Measurements from ENCODE around the gene EDEM2.

Gene EDEM2

DNA sequence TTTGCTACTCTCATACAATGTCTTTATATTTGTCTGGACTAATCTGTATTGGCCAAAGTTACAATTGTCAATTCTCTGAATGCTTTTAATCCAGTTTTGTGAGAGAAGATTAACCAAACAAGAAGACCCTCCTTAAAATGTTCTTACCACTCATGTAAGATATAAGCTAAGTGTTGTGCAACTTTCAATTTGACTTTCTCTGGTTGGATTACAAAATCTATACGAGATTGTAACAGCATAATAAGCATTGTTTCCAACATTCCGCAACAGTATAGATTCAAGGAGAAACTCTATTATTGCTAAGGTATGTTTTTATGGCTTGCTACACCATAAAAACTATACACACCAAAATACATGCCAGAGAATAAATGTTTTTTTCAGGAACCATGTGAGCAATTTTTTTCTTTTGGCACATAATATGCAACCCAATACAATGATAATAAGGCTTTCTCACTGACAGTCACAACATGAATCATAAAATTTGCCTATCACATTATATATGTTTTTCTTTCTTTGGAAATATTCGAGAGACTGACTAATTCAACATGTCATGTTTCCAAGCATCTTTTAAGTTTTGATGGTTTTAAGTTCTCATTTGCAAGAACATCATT is 42.3 kb downstream of the EDEM2 start:
- Histone ChIP-seq H3K4me3 (ENCODE audit: low read depth, low read length) (no peak overlapping the region), H3K36me3 (ENCODE audit: control insufficient read depth, insufficient read depth, low read length) (no peaks in the 10 kb centered on the region), H3K27ac (ENCODE audit: low read depth, low read length) (no peak overlapping the region), H3K4me1 (ENCODE audit: control insufficient read depth, insufficient read depth, low read length) (no peaks in the 10 kb centered on the region), H3K27me3 (ENCODE audit: control insufficient read depth, insufficient read depth, low read length) (no peaks in the 10 kb centered on the region), H3K9ac (ENCODE audit: low read length) (no peak overlapping the region), H3K9me3 (ENCODE audit: control insufficient read depth, insufficient read depth, low read depth, low read length) (no peaks in the 10 kb centered on the region)

DNA sequence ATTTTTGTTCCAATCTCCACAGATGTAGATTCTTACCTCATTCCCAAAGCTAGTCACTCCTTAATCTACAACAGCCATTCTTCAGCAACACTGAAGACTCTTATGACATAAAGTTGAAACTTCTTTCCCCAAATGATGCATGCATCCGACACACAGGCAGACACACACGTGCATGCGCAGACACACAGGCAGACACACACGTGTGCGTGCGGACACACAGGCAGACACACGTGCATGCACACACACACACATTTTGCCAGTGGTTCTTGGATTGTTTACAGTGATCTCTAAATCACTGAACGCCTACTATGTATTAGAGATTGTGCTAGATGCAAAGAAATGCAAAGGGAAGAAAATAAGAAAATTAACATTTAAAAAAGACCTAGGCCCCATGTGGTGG is 45.5 kb downstream of the EDEM2 start:
- Histone ChIP-seq H3K36me3 (ENCODE audit: control insufficient read depth, insufficient read depth, low read length) (no peaks in the 10 kb centered on the region), H3K9ac (ENCODE audit: low read length) (no peak overlapping the region), H3K4me1 (ENCODE audit: control insufficient read depth, insufficient read depth, low read length) (no peaks in the 10 kb centered on the region)

DNA sequence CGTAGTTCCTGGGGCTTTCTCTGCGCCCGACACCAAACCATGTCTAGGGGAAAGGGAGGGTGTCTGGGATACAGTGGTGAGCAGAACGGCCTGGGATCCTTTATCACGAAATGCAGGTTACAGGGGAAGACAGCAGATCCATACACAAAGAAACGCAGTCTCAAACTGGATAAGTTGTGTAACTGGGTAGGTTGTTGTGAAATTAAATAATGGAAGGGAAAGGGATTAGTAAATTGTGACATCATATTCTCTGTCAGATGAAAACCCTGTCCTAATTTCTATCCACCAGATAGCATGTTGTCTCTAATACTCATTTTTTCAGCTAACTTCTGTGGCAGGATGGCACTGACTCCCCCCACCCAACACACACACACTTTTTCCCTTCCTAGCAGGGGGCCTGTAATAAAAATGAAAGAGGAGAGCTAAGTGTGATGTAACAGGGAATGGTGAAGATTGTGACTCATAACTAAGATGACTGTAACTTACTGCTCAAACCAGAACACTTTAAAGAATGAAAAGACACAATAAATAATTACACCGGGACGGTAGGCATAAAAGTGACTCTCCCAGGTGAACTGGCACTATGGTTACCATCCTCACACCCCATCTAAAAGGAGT is 53.8 kb downstream of the EDEM2 start:
- H3K9me3 ChIP-seq (ENCODE audit: control insufficient read depth, insufficient read depth, low read depth, low read length), result no peaks in the 10 kb centered on the region
- peak overlapping the region; percentile 84 for H3K9ac ChIP-seq (ENCODE audit: low read length)
- H3K36me3 ChIP-seq (ENCODE audit: control insufficient read depth, insufficient read depth, low read length), result peaks cover 9% of the 10 kb centered on the region; the same call in 1 of the 2 replicates
- H3K27me3 ChIP-seq (ENCODE audit: control insufficient read depth, insufficient read depth, low read length), result no peaks in the 10 kb centered on the region
- H3K4me3 ChIP-seq (ENCODE audit: low read depth, low read length), result peak overlapping the region; percentile 93
- H3K4me1 ChIP-seq (ENCODE audit: control insufficient read depth, insufficient read depth, low read length), result peaks cover 20% of the 10 kb centered on the region
- H3K27ac ChIP-seq (ENCODE audit: low read depth, low read length), result peak overlapping the region; percentile 81; the same call in 1 of the 2 replicates

More for the DNA sequence above, 45.5 kb downstream of the EDEM2 start:
- H3K27me3 ChIP-seq (ENCODE audit: control insufficient read depth, insufficient read depth, low read length), result no peaks in the 10 kb centered on the region
- no peaks in the 10 kb centered on the region for H3K9me3 ChIP-seq (ENCODE audit: control insufficient read depth, insufficient read depth, low read depth, low read length)
- H3K27ac ChIP-seq (ENCODE audit: low read depth, low read length), result no peak overlapping the region
- no peak overlapping the region for H3K4me3 ChIP-seq (ENCODE audit: low read depth, low read length)

DNA sequence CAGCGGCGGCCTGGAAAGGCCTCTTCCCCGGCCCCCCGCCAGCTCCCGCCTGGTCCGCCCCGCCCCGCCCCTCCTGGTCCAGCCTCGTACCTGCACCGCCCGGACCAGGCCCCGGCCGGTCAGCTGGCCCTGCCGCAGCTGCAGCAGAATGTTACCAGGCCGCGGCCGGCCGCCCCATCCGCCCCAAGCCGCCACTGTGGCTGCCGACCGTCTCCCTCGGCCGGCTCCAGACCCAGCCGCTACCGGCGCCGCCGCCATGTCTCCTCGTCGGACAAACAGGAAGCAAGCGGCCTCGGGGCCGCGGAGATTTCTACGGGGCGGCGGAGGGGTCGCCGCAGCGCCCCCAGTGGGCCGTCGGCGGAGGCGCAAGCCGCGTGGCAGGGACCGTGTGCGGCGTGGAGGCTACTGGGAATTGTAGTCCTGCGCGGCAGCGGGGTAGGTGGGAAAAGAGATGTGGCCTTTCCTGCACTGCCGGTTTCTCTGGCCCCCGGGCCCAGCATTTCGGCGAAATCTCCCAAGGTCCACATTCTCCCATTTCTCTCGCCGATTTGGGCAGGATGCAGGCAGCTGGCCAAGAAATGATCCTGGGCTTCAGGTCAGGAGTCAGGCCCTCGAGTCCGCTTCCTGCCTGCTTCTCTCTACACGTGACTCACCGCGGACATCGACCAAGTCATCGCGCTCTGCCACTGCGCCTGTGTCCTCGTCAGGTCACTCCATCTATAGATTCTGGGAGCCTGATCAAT is 54.4 kb downstream of the EDEM2 start, which contains the start of gene TRPC4AP:
TSS of gene TRPC4AP (minus strand) at position 284 of the 743 bp plus-strand sequence. CDS start at position 258, 26 bp downstream.
- Histone ChIP-seq H3K27me3 (ENCODE audit: control insufficient read depth, insufficient read depth, low read length) (no peaks in the 10 kb centered on the region), H3K36me3 (ENCODE audit: control insufficient read depth, insufficient read depth, low read length) (peaks cover 13% of the 10 kb centered on the region; the same call in 1 of the 2 replicates), H3K4me3 (ENCODE audit: low read depth, low read length) (peak within 1 kb of the TSS; percentile 93), H3K9me3 (ENCODE audit: control insufficient read depth, insufficient read depth, low read depth, low read length) (no peaks in the 10 kb centered on the region), H3K9ac (ENCODE audit: low read length) (peak within 1 kb of the TSS; percentile 84), H3K4me1 (ENCODE audit: control insufficient read depth, insufficient read depth, low read length) (peaks cover 20% of the 10 kb centered on the region), H3K27ac (ENCODE audit: low read depth, low read length) (peak within 1 kb of the TSS; percentile 81; the same call in 1 of the 2 replicates)

DNA sequence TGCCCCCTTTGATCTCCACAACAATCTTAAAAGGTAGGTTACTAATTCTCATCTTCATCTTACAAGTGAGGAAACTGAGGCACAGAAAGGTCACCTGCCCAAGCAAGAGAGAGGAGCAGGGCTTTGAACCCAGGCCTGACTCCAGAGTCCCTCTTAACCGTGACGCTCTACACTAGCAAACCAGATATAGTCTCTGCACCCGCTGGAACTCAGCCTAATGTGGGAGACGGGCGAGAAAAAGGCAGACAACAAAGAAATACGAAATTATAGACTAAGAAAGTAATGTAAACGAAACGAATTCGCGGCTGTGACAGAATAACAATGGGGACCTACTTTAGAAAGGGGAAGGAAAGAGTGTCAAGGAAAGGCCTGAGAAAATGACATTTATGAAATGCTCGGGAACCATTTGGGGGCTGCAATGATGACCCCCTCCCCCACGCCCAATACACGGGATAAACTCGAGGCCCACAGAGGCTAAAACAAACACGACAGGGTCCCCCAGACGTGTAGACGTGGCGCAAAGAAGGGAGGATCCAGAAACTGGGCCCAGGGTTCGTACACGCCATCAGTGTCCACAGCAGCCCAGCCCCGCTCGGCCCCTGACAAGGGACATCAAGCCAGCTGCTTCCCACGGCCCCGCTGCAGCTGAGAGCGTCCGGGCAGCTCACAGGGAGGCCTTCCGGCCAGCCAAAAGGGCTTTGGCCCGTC is 55.2 kb downstream of the EDEM2 start:
- H3K27me3 ChIP-seq (ENCODE audit: control insufficient read depth, insufficient read depth, low read length), result no peaks in the 10 kb centered on the region
- H3K4me1 ChIP-seq (ENCODE audit: control insufficient read depth, insufficient read depth, low read length), result peaks cover 20% of the 10 kb centered on the region
- peak overlapping the region; percentile 81; the same call in 1 of the 2 replicates for H3K27ac ChIP-seq (ENCODE audit: low read depth, low read length)
- H3K36me3 ChIP-seq (ENCODE audit: control insufficient read depth, insufficient read depth, low read length), result peaks cover 19% of the 10 kb centered on the region
- peak overlapping the region; percentile 84 for H3K9ac ChIP-seq (ENCODE audit: low read length)
- H3K4me3 ChIP-seq (ENCODE audit: low read depth, low read length), result peak overlapping the region; percentile 93
- H3K9me3 ChIP-seq (ENCODE audit: control insufficient read depth, insufficient read depth, low read depth, low read length), result no peaks in the 10 kb centered on the region

DNA sequence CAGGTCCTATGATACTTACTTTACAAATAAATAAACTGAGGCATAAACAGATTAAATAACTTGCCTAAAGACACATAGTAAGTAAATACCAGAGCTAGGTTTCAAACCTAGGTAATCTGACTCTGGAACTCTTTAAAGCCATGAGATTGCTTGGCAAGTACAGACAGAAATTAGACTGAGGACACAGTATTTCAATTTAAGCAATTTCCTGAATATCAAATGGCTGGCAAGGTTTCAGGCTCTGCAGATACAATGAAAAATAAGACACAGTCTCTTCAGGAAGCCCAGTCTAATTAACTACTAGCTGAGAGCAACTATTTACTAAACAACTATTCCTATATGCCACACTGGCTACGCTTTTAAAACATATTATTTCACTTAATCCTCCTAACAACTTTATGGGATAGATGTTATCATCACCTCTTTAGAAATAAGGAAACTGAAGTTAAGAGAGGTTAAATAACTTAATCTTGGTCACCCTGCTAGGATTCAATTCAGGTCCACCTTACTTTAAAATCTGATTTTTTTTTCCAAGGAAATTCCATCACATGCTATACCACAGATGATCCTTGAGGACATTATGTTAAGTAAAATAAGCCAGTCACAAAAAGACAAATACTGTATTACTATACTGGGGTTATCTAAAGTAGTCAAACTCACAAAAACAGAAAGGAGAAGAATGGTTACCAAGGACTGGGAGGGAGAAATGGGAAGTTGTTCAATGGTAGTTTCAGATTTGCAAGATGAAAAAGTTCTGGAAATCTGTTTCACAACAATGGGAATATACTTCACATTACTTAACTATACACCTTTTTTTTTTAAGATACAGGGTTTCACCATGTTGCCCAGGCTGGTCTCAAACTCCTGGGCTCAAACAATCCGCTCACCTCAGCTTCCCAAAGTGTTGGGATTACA is 58.6 kb downstream of the EDEM2 start:
- Histone ChIP-seq H3K36me3 (ENCODE audit: control insufficient read depth, insufficient read depth, low read length) (peaks cover 22% of the 10 kb centered on the region), H3K9me3 (ENCODE audit: control insufficient read depth, insufficient read depth, low read depth, low read length) (no peaks in the 10 kb centered on the region), H3K9ac (ENCODE audit: low read length) (no peak overlapping the region), H3K27me3 (ENCODE audit: control insufficient read depth, insufficient read depth, low read length) (no peaks in the 10 kb centered on the region), H3K4me1 (ENCODE audit: control insufficient read depth, insufficient read depth, low read length) (peaks cover 19% of the 10 kb centered on the region), H3K27ac (ENCODE audit: low read depth, low read length) (no peak overlapping the region), H3K4me3 (ENCODE audit: low read depth, low read length) (no peak overlapping the region)

- Histone ChIP-seq H3K4me3 (ENCODE audit: low read depth, low read length) (no peak overlapping the region), H3K36me3 (ENCODE audit: control insufficient read depth, insufficient read depth, low read length) (peaks cover 22% of the 10 kb centered on the region), H3K9ac (ENCODE audit: low read length) (no peak overlapping the region), H3K4me1 (ENCODE audit: control insufficient read depth, insufficient read depth, low read length) (peaks cover 12% of the 10 kb centered on the region; the same call in 1 of the 2 replicates), H3K9me3 (ENCODE audit: control insufficient read depth, insufficient read depth, low read depth, low read length) (no peaks in the 10 kb centered on the region), H3K27ac (ENCODE audit: low read depth, low read length) (no peak overlapping the region), H3K27me3 (ENCODE audit: control insufficient read depth, insufficient read depth, low read length) (no peaks in the 10 kb centered on the region)
These were observed 59.3 kb downstream of the EDEM2 start for GRCh38 chr20:35087791-35088190.

DNA sequence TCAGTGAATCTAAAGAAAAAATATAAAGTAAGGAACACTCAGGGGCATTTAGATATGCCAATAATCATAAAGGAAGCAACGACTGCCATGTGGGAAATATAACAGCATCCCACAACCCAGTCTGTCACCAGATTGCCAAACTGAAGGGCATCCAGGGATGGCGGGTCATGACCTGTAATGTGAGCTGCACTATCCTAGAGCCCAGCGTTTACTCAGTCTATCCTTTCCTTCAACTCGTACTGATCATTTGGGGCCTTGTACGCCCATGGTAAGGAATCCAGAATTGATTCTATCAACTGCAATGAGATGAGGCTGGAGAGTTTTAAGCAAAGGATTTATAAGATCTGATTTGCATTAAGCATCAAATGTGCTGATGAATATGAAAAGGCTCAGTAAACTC is 59.8 kb downstream of the EDEM2 start:
- no peak overlapping the region for H3K27ac ChIP-seq (ENCODE audit: low read depth, low read length)
- H3K9ac ChIP-seq (ENCODE audit: low read length), result no peak overlapping the region
- H3K4me1 ChIP-seq (ENCODE audit: control insufficient read depth, insufficient read depth, low read length), result peaks cover 12% of the 10 kb centered on the region; the same call in 1 of the 2 replicates

GRCh38 chr20:35085477-35086225 is 61.5 kb downstream of the EDEM2 start:
- peaks cover under 1% of the 10 kb centered on the region; the same call in 1 of the 2 replicates for H3K4me1 ChIP-seq (ENCODE audit: control insufficient read depth, insufficient read depth, low read length)
- H3K9ac ChIP-seq (ENCODE audit: low read length), result no peak overlapping the region
- peaks cover 22% of the 10 kb centered on the region for H3K36me3 ChIP-seq (ENCODE audit: control insufficient read depth, insufficient read depth, low read length)
- H3K27ac ChIP-seq (ENCODE audit: low read depth, low read length), result no peak overlapping the region
- no peak overlapping the region for H3K4me3 ChIP-seq (ENCODE audit: low read depth, low read length)
- H3K27me3 ChIP-seq (ENCODE audit: control insufficient read depth, insufficient read depth, low read length), result no peaks in the 10 kb centered on the region
- H3K9me3 ChIP-seq (ENCODE audit: control insufficient read depth, insufficient read depth, low read depth, low read length), result no peaks in the 10 kb centered on the region

More for the DNA sequence above, 59.8 kb downstream of the EDEM2 start:
- Histone ChIP-seq H3K36me3 (ENCODE audit: control insufficient read depth, insufficient read depth, low read length) (peaks cover 22% of the 10 kb centered on the region), H3K4me3 (ENCODE audit: low read depth, low read length) (no peak overlapping the region), H3K27me3 (ENCODE audit: control insufficient read depth, insufficient read depth, low read length) (no peaks in the 10 kb centered on the region), H3K9me3 (ENCODE audit: control insufficient read depth, insufficient read depth, low read depth, low read length) (no peaks in the 10 kb centered on the region)

All from HUES6 (cell line).